Endodermal cell (in vitro differentiated cells): ENCODE data around the gene TRPM3. TPM values are rescaled to one million over a fixed set of nuclear protein-coding genes. Genes with fewer than 3 reads are reported as not detected.

Experiments
- DNase-seq: peaks from one replicate; pipeline ENCODE4 v3.0.0-alpha.2; 2017
- H3K27ac ChIP-seq: 2 replicates; pipeline ENCODE4 v1.5.1; 2013; ENCODE audit warnings: mild to moderate bottlenecking, low read depth, low read length, moderate library complexity
- H3K27me3 ChIP-seq: 2 replicates; pipeline ENCODE4 v1.6.1; 2013; ENCODE audit warnings: mild to moderate bottlenecking, low read length, moderate library complexity; ENCODE audit not compliant: insufficient read depth, control insufficient read depth, poor library complexity, severe bottlenecking
- H3K36me3 ChIP-seq: 2 replicates; pipeline ENCODE4 v1.7.0; 2013; ENCODE audit warnings: mild to moderate bottlenecking, low read length, moderate library complexity; ENCODE audit not compliant: control insufficient read depth, insufficient read depth
- H3K4me1 ChIP-seq: one replicate; pipeline ENCODE4 v1.7.0; 2013; ENCODE audit warnings: low read length; ENCODE audit not compliant: control insufficient read depth, insufficient read depth
- H3K4me3 ChIP-seq: 2 replicates; pipeline ENCODE4 v1.5.1; 2013; ENCODE audit warnings: mild to moderate bottlenecking, low read length, moderate library complexity
- H3K9ac ChIP-seq: 2 replicates; pipeline ENCODE4 v1.6.1; 2013; ENCODE audit warnings: mild to moderate bottlenecking, low read length, moderate library complexity; ENCODE audit not compliant: poor library complexity, severe bottlenecking; ENCODE audit errors: extremely low read depth
- H3K9me3 ChIP-seq: 2 replicates; pipeline ENCODE4 v1.6.1; 2013; ENCODE audit warnings: mild to moderate bottlenecking, low read length, moderate library complexity; ENCODE audit not compliant: control insufficient read depth
- H3K27ac Mint-ChIP-seq: 2 replicates; pipeline ENCODE4 v1.8.0; 2020; ENCODE audit warnings: mixed read lengths
- H3K27me3 Mint-ChIP-seq: 2 replicates; pipeline ENCODE4 v1.8.0; 2021; ENCODE audit warnings: mild to moderate bottlenecking, mixed read lengths; ENCODE audit not compliant: insufficient read depth
- H3K36me3 Mint-ChIP-seq: 2 replicates; pipeline ENCODE4 v1.8.0; 2020; ENCODE audit warnings: low read depth, mixed read lengths
- H3K4me1 Mint-ChIP-seq: 2 replicates; pipeline ENCODE4 v1.8.0; 2020; ENCODE audit warnings: mixed read lengths
- H3K4me3 Mint-ChIP-seq: 2 replicates; pipeline ENCODE4 v1.8.0; 2020; ENCODE audit warnings: mild to moderate bottlenecking, moderate library complexity, mixed read lengths
- H3K9me3 Mint-ChIP-seq: 2 replicates; pipeline ENCODE4 v1.8.0; 2020; ENCODE audit warnings: mild to moderate bottlenecking, mixed read lengths
- WGBS, 2 experiments: methylation state at CpG; one replicate each; pipeline versions ENCODE4 v1.1.5 to v1.1.7; 2013; ENCODE audit warnings: missing lambda C conversion rate in 2 of 2, mixed read lengths in 1 of 2; ENCODE audit not compliant: insufficient coverage in 1 of 2, insufficient read length in 1 of 2; 5-methylcytosine and 5-hydroxymethylcytosine counted together
- total RNA-seq, 2 donors: library from RNA; stranded (reverse); fragmentation: NEBNext Ultra II Directional in 1 of 2; extraction: Animal tissue kit (Norgen Biotek cat#: 25700) in 1 of 2; gene quantifications; 2 replicates in 1 of 2; 3 replicates in 1 of 2; pipeline ENCODE4 v1.2.1, GENCODE V29; 2021
- TF ChIP-seq, protein P1 (sequence below): fragments of 200-600 bp; sonication (generic); conservative IDR thresholded peaks from 2 replicates; pipeline ENCODE4 v1.5.0; 2021; ENCODE audit warnings: antibody characterized with exemption, mild to moderate bottlenecking

TRPM3 gene
- total RNA-seq, 2 donors from 2014 or later, result 1.8 to 2.5 TPM

- H3K4me3 Mint-ChIP-seq, result no peak overlapping the region
- H3K4me3 ChIP-seq, result no peak overlapping the region
- no peak overlapping the region for H3K27ac ChIP-seq
- no peak for DNase-seq
- H3K4me1 Mint-ChIP-seq, result peaks cover 24% of the 10 kb centered on the region
- no peak overlapping the region for H3K9ac ChIP-seq
- peaks cover 7% of the 10 kb centered on the region for H3K4me1 ChIP-seq
- H3K9me3 Mint-ChIP-seq, result no peaks in the 10 kb centered on the region
- no peaks in the 10 kb centered on the region for H3K27me3 ChIP-seq
- H3K36me3 Mint-ChIP-seq, result no peaks in the 10 kb centered on the region
- no peak overlapping the region for H3K27ac Mint-ChIP-seq
- H3K9me3 ChIP-seq, result no peaks in the 10 kb centered on the region
- WGBS, 2 experiments, result 93 to 96% methylated on average over 2 of the region's 2 CpGs
- no peaks in the 10 kb centered on the region for H3K27me3 Mint-ChIP-seq
- TF ChIP-seq, protein P1, sequence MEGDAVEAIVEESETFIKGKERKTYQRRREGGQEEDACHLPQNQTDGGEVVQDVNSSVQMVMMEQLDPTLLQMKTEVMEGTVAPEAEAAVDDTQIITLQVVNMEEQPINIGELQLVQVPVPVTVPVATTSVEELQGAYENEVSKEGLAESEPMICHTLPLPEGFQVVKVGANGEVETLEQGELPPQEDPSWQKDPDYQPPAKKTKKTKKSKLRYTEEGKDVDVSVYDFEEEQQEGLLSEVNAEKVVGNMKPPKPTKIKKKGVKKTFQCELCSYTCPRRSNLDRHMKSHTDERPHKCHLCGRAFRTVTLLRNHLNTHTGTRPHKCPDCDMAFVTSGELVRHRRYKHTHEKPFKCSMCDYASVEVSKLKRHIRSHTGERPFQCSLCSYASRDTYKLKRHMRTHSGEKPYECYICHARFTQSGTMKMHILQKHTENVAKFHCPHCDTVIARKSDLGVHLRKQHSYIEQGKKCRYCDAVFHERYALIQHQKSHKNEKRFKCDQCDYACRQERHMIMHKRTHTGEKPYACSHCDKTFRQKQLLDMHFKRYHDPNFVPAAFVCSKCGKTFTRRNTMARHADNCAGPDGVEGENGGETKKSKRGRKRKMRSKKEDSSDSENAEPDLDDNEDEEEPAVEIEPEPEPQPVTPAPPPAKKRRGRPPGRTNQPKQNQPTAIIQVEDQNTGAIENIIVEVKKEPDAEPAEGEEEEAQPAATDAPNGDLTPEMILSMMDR, result no peak
- no peaks in the 10 kb centered on the region for H3K36me3 ChIP-seq
These were observed 62.8 kb downstream of the TRPM3 start for GRCh38 chr9:71058660-71059059.

GRCh38 chr9:71052287-71052686 lies 69.1 kb downstream of the TRPM3 start:
- H3K4me3 ChIP-seq, result no peak overlapping the region
- no peak overlapping the region for H3K27ac ChIP-seq
- no peaks in the 10 kb centered on the region for H3K9me3 Mint-ChIP-seq
- WGBS, 2 experiments, result 80 to 83% methylated on average over 2 to 4 of the region's 4 CpGs
- no peak overlapping the region for H3K9ac ChIP-seq
- peaks cover 9% of the 10 kb centered on the region for H3K4me1 Mint-ChIP-seq
- H3K36me3 ChIP-seq, result no peaks in the 10 kb centered on the region
- no peaks in the 10 kb centered on the region for H3K9me3 ChIP-seq
- DNase-seq, result no peak
- H3K36me3 Mint-ChIP-seq, result no peaks in the 10 kb centered on the region
- H3K27me3 ChIP-seq, result no peaks in the 10 kb centered on the region
- H3K4me3 Mint-ChIP-seq, result no peak overlapping the region
- H3K4me1 ChIP-seq, result no peaks in the 10 kb centered on the region
- TF ChIP-seq, protein P1, result no peak
- H3K27ac Mint-ChIP-seq, result no peak overlapping the region
- no peaks in the 10 kb centered on the region for H3K27me3 Mint-ChIP-seq

GRCh38 chr9:71048280-71048679 lies 73.1 kb downstream of the TRPM3 start:
- Mint-ChIP-seq H3K27me3 (no peaks in the 10 kb centered on the region), H3K27ac (no peak overlapping the region)
- TF ChIP-seq, protein P1, result no peak

More at GRCh38 chr9:71048280-71048679, 73.1 kb downstream of the TRPM3 start:
- Histone ChIP-seq H3K36me3 (no peaks in the 10 kb centered on the region), H3K27ac (no peak overlapping the region), H3K9ac (no peak overlapping the region), H3K9me3 (no peaks in the 10 kb centered on the region), H3K4me3 (no peak overlapping the region), H3K27me3 (no peaks in the 10 kb centered on the region), H3K4me1 (no peaks in the 10 kb centered on the region)
- peaks cover 14% of the 10 kb centered on the region for H3K4me1 Mint-ChIP-seq
- WGBS, 2 experiments, result 65 to 66% methylated on average over 2 to 4 of the region's 4 CpGs
- no peak overlapping the region for H3K4me3 Mint-ChIP-seq
- H3K9me3 Mint-ChIP-seq, result no peaks in the 10 kb centered on the region
- no peaks in the 10 kb centered on the region for H3K36me3 Mint-ChIP-seq
- no peak for DNase-seq
